ENCODE data around the gene GRIN2C.

GRIN2C gene

DNA sequence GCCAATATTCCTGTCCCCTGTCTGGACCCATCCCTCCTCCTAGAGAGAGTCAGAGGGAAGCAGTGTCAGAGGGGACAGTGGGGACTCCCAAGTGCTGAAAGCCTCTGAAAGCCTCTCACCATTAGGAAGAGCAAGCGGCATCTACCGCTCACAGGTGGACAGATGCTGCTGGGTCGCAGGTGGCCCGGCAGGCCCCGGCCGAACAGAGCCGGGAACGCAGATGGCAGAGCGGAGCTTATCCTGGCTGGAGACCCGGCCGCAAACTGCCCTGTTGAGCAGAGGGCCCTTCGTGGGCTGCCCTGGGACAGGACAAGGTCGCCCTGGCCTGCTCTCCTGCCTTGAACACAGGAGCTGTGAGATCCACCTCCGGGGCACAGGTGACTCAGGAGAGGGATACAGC is 60.6 kb downstream of the GRIN2C start:
- DNase-seq (ENCODE audit: low read depth) = no peak

DNA sequence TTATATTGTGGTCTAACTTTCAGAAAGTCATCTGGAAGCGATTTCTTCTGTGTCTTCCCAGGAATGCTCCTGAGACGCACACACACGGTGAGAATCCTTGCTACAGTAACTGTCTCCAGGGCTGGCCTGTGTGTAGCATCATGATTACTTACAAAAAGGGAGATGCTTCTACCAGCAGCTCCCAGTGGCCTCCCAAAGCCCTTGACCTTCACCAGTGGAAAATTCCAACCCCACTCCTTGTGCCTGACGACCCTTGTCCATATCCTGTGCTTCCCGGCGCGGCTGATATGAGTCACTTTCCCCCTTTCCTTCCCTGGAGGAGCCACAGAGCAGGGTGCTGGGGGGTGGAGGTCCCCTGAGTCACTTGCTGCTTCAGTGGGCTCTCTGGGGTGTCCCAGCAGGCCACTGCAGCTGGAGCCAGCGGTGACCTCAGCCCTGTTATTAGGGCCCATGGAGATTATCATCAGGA is 61.4 kb downstream of the GRIN2C start:
- DNase-seq (ENCODE audit: low read depth) = no peak

DNA sequence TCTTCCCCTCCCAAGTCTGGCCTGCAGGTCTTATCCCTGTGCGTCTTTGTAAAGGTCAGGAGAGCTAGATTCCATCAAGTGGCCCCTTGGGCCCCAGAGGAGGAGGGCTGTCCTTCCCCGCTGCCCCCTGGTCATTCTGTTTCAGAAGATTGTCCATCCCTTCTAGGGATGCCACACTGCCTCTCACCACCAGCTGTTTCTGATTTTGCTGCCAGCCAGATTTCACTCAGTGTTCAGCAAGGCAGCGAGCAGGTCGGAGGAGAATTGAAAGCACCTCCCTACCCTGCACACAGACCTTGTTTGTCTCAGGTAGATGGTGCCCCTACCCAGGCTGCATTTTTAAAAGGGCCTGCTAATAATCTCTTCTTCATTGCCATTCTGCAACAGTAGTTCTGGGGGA is 61.9 kb downstream of the GRIN2C start:
- DNase-seq (ENCODE audit: low read depth) = no peak

DNA sequence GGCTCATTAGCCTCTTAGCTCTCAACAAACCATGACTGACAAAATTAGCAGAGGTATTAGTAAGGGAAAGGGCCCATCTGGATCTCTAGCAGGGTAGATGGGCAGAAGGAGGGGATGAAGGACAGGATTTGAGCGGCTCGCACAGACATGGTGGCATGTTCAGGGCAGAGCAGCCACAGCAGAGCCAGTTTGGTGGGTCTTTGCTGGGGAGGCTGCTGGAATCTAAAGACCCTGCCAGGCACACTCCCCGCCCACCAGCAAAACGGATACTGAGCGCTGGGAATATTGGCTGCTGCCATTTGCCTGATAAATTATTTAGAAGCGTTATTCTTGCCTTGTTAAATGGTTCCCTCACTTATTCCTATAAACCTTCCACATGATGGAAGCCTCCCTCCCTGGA is 62.8 kb downstream of the GRIN2C start:
- DNase-seq (ENCODE audit: low read depth) = no peak

DNA sequence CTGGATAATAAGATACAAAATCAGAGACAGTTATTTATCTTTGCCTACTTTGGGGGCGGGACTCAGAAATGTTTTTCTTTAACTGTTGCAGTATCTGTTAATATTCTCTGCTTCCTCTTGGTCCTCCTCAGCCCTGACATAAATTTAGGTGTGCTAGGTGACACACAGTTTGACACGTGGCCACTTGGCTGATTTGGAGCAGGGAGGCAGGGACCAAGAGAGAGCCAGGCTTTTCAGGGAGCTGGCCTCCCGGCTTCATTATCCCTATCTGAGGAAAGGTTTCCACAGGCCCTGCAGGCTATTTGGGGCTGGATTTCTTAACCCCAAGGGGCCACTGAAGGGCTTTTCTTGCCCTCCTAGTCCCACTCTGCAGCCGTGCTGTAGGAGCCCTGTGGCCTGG is 63.5 kb downstream of the GRIN2C start:
- DNase-seq (ENCODE audit: low read depth) = no peak

DNA sequence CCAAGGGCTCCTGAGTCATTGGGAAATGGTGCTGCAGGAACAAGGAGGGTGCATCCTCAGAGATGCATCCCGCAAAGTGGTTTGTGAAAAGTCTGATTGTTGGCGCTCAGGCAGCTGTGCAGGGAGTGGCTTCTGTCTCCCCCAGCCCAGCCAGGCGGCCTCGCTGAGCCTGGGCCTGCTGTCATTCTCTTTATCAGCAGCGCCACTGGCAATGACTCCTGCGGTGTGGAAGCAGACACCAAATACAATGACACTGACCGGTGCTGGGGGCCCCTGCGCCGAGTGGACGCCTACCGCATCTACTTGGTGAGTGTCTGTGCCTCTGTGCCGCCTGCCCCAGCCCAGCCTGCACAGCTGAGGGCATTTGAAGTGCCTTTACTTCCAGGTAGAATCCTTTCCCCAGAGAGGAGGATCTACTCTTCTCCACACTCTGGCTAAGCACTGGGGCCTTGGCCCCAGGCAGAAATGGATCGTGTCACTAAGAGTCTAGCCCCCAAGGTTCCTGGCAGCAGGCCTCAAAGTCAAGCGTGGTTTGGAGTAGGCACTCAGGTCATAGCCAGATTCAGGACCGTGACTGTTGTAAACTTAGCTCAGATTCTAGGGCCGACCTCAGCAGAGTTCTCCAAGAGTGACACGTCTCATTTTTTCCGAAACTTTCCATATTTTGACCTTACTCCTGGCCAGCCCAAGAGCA is 64.2 kb downstream of the GRIN2C start:
- DNase-seq (ENCODE audit: low read depth) = no peak

DNA sequence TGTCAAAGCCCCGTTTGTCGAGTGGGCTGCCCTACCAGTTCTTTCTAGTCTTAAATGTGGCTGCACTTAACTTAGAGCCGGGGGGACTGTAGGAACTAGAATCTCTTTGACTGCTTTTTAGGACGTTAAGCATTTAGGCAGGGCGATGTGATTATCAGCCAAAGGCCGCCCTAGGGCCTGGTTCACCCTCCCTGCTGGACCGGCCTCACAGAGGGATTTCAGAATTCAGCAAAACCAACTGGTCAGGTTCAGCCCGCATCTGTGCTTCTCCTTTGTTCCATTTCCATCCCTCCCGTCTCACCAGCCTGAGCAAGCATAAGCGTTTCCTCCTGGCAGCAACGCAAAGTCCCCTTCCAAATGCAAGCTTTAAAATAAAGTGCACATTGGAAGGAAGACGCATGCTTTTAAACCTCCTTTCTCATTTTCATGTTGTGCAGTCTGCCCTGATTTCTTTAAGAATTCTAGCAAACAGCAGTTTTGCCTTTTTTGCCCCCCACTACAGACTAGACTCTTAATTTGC is 67.0 kb downstream of the GRIN2C start:
- no peak for DNase-seq (ENCODE audit: low read depth)
